HEK293 (cell line): Measurements from ENCODE around the gene TCEA3.

Experiments used
- CTCF ChIA-PET: fragments of 350-600 bp; formaldehyde crosslinking; extraction: SDS; loops from one replicate; lab custom pipeline; 2021; ENCODE audit warnings: antibody characterized with exemption; lab: Yijun Ruan, JAX
- POLR2A ChIA-PET: fragments of 300-600 bp; formaldehyde crosslinking; extraction: SDS; loops from one replicate; lab custom pipeline; 2020; ENCODE audit warnings: antibody characterized with exemption, inconsistent platforms; lab: Yijun Ruan, JAX
- H3K27ac ChIP-seq: fragments of 200-500 bp; sonication (Bioruptor generic); 2 replicates; pipeline ENCODE4 v1.5.1; 2014; ENCODE audit warnings: low read depth, low read length, control low read depth, inconsistent platforms; ENCODE audit errors: extremely low read depth
- H3K36me3 ChIP-seq, 2 experiments: fragments of 200-500 bp in 1 of 2; sonication (Bioruptor generic) in 1 of 2; 1 replicate in 1 of 2; 2 replicates in 1 of 2; pipeline ENCODE4 v1.5.1; 2014 to 2017; ENCODE audit warnings: inconsistent platforms in 2 of 2, low read length in 2 of 2; ENCODE audit not compliant: control insufficient read depth in 2 of 2, insufficient read depth in 1 of 2
- H3K4me1 ChIP-seq: fragments of 200-500 bp; sonication (Bioruptor generic); 2 replicates; pipeline ENCODE4 v1.5.1; 2014; ENCODE audit warnings: mild to moderate bottlenecking, low read length, inconsistent platforms; ENCODE audit not compliant: control insufficient read depth, insufficient read depth
- H3K4me3 ChIP-seq: 2 replicates; pipeline ENCODE4 v1.5.1; 2011; ENCODE audit warnings: low read depth, mild to moderate bottlenecking, control low read depth, low read length, moderate library complexity
- H3K9me3 ChIP-seq: fragments of 200-500 bp; sonication (Bioruptor generic); 2 replicates; pipeline ENCODE4 v1.5.1; 2014; ENCODE audit warnings: low read depth, low read length, inconsistent platforms; ENCODE audit not compliant: control insufficient read depth, insufficient read depth
- EGR2 ChIP-seq: fragments of 450-650 bp; formaldehyde crosslinking; IDR thresholded peaks from 2 replicates; pipeline ENCODE4 v1.5.1; 2016; ENCODE audit warnings: low read depth, missing biosample characterization, missing genetic modification characterization
- GFI1B ChIP-seq: fragments of 450-650 bp; formaldehyde crosslinking; IDR thresholded peaks from 2 replicates; pipeline ENCODE4 v1.5.1; 2016; ENCODE audit warnings: missing biosample characterization, missing genetic modification characterization
- GLIS2 ChIP-seq: fragments of 450-650 bp; formaldehyde crosslinking; IDR thresholded peaks from 2 replicates; pipeline ENCODE4 v1.5.1; 2016; ENCODE audit warnings: missing biosample characterization, missing genetic modification characterization
- KLF16 ChIP-seq: fragments of 450-650 bp; formaldehyde crosslinking; IDR thresholded peaks from 2 replicates; pipeline ENCODE4 v1.5.1; 2017; ENCODE audit warnings: missing biosample characterization, missing genetic modification characterization
- KLF7 ChIP-seq: fragments of 450-650 bp; formaldehyde crosslinking; IDR thresholded peaks from 2 replicates; pipeline ENCODE4 v1.5.1; 2016; ENCODE audit warnings: missing biosample characterization, missing genetic modification characterization, borderline replicate concordance
- RBAK ChIP-seq: fragments of 450-650 bp; formaldehyde crosslinking; IDR thresholded peaks from 2 replicates; pipeline ENCODE4 v1.5.1; 2016; ENCODE audit warnings: missing biosample characterization, missing genetic modification characterization
- REPIN1 ChIP-seq: fragments of 450-650 bp; formaldehyde crosslinking; IDR thresholded peaks from 2 replicates; pipeline ENCODE4 v1.5.1; 2017; ENCODE audit warnings: missing biosample characterization, missing genetic modification characterization, low read depth
- SP2 ChIP-seq: fragments of 450-650 bp; formaldehyde crosslinking; IDR thresholded peaks from 2 replicates; pipeline ENCODE4 v1.5.1; 2016; ENCODE audit warnings: missing biosample characterization, missing genetic modification characterization
- ZBTB21 ChIP-seq: fragments of 450-650 bp; formaldehyde crosslinking; IDR thresholded peaks from 2 replicates; pipeline ENCODE4 v1.5.1; 2017; ENCODE audit warnings: missing biosample characterization, missing genetic modification characterization
- ZNF121 ChIP-seq: fragments of 450-650 bp; formaldehyde crosslinking; IDR thresholded peaks from 2 replicates; pipeline ENCODE4 v1.5.1; 2016; ENCODE audit warnings: missing biosample characterization, missing genetic modification characterization
- ZNF184 ChIP-seq: fragments of 450-650 bp; IDR thresholded peaks from 2 replicates; pipeline ENCODE4 v1.5.1; 2018; ENCODE audit warnings: missing biosample characterization, mild to moderate bottlenecking, missing genetic modification characterization
- ZNF248 ChIP-seq: fragments of 450-650 bp; formaldehyde crosslinking; IDR thresholded peaks from 2 replicates; pipeline ENCODE4 v1.5.1; 2017; ENCODE audit warnings: missing biosample characterization, missing genetic modification characterization
- ZNF324 ChIP-seq: fragments of 450-650 bp; formaldehyde crosslinking; IDR thresholded peaks from 2 replicates; pipeline ENCODE4 v1.5.1; 2016; ENCODE audit warnings: missing biosample characterization, missing genetic modification characterization
- ZNF529 ChIP-seq: fragments of 450-650 bp; formaldehyde crosslinking; IDR thresholded peaks from 2 replicates; pipeline ENCODE4 v1.5.1; 2017; ENCODE audit warnings: missing genetic modification characterization, missing biosample characterization; ENCODE audit not compliant: insufficient replicate concordance
- ZNF623 ChIP-seq: fragments of 450-650 bp; formaldehyde crosslinking; IDR thresholded peaks from 2 replicates; pipeline ENCODE4 v1.5.1; 2016; ENCODE audit warnings: missing biosample characterization, missing genetic modification characterization
- TF ChIP-seq, protein P1 (sequence below): fragments of 450-650 bp; formaldehyde crosslinking; conservative IDR thresholded peaks from 2 replicates; pipeline ENCODE4 v1.5.1; 2016; ENCODE audit warnings: low read depth, missing biosample characterization, missing genetic modification characterization
- TF ChIP-seq, protein P2 (sequence below): fragments of 450-650 bp; formaldehyde crosslinking; IDR thresholded peaks from 2 replicates; pipeline ENCODE4 v1.5.1; 2016; ENCODE audit warnings: missing biosample characterization, missing genetic modification characterization, low read depth
- TF ChIP-seq, protein P3 (sequence below): fragments of 450-650 bp; formaldehyde crosslinking; IDR thresholded peaks from 2 replicates; pipeline ENCODE4 v1.5.1; 2017; ENCODE audit warnings: missing biosample characterization, mild to moderate bottlenecking, missing genetic modification characterization, moderate library complexity
- TF ChIP-seq, protein P4 (sequence below): fragments of 450-650 bp; formaldehyde crosslinking; IDR thresholded peaks from 2 replicates; pipeline ENCODE4 v1.5.1; 2016; ENCODE audit warnings: missing biosample characterization, missing genetic modification characterization

The TCEA3 gene

DNA sequence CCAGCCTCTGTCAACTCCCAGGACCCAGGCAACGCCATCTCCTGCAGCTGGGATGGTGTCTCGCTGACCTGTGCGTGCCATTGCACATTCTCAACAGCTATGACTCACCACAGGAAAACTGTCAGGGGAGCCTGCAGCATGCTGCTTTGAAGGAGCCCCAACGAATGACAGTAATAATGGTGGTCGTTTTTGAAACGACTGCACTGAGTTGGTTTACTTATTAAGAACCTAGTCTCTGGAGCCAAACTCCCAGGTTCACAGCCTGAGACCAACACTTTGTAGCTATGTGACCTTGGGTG is 21.6 kb downstream of the TCEA3 start (continued):
- TF ChIP-seq, protein P1, sequence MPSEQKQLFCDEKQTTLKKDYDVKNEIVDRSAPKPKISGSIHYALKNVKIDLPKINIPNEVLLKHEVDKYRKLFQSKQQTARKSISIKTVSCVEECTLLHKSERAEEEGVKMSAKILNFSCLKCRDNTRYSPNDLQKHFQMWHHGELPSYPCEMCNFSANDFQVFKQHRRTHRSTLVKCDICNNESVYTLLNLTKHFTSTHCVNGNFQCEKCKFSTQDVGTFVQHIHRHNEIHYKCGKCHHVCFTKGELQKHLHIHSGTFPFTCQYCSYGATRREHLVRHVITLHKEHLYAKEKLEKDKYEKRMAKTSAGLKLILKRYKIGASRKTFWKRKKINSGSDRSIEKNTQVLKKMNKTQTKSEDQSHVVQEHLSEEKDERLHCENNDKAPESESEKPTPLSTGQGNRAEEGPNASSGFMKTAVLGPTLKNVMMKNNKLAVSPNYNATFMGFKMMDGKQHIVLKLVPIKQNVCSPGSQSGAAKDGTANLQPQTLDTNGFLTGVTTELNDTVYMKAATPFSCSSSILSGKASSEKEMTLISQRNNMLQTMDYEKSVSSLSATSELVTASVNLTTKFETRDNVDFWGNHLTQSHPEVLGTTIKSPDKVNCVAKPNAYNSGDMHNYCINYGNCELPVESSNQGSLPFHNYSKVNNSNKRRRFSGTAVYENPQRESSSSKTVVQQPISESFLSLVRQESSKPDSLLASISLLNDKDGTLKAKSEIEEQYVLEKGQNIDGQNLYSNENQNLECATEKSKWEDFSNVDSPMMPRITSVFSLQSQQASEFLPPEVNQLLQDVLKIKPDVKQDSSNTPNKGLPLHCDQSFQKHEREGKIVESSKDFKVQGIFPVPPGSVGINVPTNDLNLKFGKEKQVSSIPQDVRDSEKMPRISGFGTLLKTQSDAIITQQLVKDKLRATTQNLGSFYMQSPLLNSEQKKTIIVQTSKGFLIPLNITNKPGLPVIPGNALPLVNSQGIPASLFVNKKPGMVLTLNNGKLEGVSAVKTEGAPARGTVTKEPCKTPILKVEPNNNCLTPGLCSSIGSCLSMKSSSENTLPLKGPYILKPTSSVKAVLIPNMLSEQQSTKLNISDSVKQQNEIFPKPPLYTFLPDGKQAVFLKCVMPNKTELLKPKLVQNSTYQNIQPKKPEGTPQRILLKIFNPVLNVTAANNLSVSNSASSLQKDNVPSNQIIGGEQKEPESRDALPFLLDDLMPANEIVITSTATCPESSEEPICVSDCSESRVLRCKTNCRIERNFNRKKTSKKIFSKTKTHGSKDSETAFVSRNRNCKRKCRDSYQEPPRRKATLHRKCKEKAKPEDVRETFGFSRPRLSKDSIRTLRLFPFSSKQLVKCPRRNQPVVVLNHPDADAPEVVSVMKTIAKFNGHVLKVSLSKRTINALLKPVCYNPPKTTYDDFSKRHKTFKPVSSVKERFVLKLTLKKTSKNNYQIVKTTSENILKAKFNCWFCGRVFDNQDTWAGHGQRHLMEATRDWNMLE (tag by site-specific recombination), result no peak; the same call in 1 of the 2 replicates

DNA sequence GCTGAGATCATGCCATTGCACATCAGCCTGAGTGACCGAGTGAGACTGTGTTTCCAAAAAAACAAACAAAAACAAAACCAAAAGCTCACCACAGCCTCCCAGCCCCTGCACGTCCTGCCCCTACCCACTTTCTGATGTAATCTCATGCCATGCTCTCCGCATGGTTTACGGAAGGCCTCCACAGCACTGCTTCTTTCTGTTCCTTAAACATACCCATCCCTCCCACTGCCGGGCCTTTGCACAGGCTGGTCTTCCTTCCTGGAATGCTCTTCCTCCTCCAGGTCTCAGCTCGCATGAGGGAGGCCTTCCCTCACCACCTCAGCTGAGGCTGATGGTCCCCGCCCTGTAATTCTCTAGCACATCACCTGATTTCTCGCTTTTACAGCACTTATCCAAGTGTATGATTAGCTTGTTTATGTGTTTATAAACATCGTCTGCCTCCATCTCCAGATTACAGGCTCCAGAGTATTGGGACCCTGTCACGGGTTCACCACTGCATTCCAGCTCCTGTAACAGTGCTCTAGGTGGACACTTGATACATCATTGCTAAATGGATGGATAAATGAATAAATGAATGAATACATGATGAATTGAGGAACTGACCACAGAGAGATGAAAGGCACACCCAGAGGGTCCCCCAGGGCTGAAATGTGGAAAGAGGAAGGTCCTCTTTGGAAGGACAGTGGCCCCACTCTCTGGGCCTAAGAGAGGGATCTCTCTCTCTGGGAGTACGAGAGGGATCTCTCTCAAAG is 22.1 kb downstream of the TCEA3 start:
- H3K4me1 ChIP-seq, result peaks cover 13% of the 10 kb centered on the region
- H3K27ac ChIP-seq, result peak overlapping the region; percentile 8; the same call in 1 of the 2 replicates
- H3K4me3 ChIP-seq, result no peak overlapping the region
- ChIA-PET POLR2A (interaction anchor here (2.3 to 4.3 kb wide), 2 partner anchors 34 to 58 kb away, joined by 32 to 50 read pairs; partner anchors contain the start of genes HNRNPR and ZNF436), CTCF (interaction anchor here (0.5 to 2.4 kb wide), 14 partner anchors 12 to 425 kb away, joined by 3 to 25 read pairs (median 4); partner anchors contain the start of genes HNRNPR and ZNF436)
- H3K36me3 ChIP-seq, result no peaks in the 10 kb centered on the region
- H3K9me3 ChIP-seq, result no peaks in the 10 kb centered on the region
- TF ChIP-seq ZNF121 (tag by site-specific recombination) (no peak), ZNF248 (tag by site-specific recombination) (no peak), GFI1B (tag by site-specific recombination) (no peak), ZBTB21 (0 out of 2 replicates have a peak, but pooled peaks have one; percentile 35), SP2 (tag by site-specific recombination) (peak; percentile 31; the same call in 1 of the 2 replicates), GLIS2 (tag by site-specific recombination) (no peak), ZNF529 (tag by site-specific recombination) (no peak), KLF16 (tag by site-specific recombination) (peak; percentile 80), KLF7 (tag by site-specific recombination) (no peak), ZNF184 (tag by site-specific recombination) (no peak), REPIN1 (tag by site-specific recombination) (no peak), EGR2 (tag by site-specific recombination) (no peak), RBAK (tag by site-specific recombination) (no peak), ZNF623 (tag by site-specific recombination) (peak; percentile 94), ZNF324 (tag by site-specific recombination) (0 out of 2 replicates have a peak, but pooled peaks have one; percentile 58)
- TF ChIP-seq, protein P2, sequence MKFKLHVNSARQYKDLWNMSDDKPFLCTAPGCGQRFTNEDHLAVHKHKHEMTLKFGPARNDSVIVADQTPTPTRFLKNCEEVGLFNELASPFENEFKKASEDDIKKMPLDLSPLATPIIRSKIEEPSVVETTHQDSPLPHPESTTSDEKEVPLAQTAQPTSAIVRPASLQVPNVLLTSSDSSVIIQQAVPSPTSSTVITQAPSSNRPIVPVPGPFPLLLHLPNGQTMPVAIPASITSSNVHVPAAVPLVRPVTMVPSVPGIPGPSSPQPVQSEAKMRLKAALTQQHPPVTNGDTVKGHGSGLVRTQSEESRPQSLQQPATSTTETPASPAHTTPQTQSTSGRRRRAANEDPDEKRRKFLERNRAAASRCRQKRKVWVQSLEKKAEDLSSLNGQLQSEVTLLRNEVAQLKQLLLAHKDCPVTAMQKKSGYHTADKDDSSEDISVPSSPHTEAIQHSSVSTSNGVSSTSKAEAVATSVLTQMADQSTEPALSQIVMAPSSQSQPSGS (tag by site-specific recombination), result no peak
- TF ChIP-seq, protein P1 (tag by site-specific recombination), result peak; percentile 54; the same call in 1 of the 2 replicates
- TF ChIP-seq, protein P3, sequence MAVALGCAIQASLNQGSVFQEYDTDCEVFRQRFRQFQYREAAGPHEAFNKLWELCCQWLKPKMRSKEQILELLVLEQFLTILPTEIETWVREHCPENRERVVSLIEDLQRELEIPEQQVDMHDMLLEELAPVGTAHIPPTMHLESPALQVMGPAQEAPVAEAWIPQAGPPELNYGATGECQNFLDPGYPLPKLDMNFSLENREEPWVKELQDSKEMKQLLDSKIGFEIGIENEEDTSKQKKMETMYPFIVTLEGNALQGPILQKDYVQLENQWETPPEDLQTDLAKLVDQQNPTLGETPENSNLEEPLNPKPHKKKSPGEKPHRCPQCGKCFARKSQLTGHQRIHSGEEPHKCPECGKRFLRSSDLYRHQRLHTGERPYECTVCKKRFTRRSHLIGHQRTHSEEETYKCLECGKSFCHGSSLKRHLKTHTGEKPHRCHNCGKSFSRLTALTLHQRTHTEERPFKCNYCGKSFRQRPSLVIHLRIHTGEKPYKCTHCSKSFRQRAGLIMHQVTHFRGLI (tag by site-specific recombination), result no peak
- TF ChIP-seq, protein P4, sequence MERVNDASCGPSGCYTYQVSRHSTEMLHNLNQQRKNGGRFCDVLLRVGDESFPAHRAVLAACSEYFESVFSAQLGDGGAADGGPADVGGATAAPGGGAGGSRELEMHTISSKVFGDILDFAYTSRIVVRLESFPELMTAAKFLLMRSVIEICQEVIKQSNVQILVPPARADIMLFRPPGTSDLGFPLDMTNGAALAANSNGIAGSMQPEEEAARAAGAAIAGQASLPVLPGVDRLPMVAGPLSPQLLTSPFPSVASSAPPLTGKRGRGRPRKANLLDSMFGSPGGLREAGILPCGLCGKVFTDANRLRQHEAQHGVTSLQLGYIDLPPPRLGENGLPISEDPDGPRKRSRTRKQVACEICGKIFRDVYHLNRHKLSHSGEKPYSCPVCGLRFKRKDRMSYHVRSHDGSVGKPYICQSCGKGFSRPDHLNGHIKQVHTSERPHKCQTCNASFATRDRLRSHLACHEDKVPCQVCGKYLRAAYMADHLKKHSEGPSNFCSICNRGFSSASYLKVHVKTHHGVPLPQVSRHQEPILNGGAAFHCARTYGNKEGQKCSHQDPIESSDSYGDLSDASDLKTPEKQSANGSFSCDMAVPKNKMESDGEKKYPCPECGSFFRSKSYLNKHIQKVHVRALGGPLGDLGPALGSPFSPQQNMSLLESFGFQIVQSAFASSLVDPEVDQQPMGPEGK (tag by site-specific recombination), result 0 out of 2 replicates have a peak, but pooled peaks have one; percentile 50
